NCI-H1694 treated with DMSO at 0.1 percent for 48 hours (cell line): ENCODE data around the gene SLCO4A1.
A peak's percentile ranks its signal among the peaks of the same experiment; 100 is the strongest.

Source experiments
- DNase-seq: peaks from one replicate; lab custom pipeline; 2025; lab: John Stamatoyannopoulos, UW

Gene SLCO4A1, protein sequence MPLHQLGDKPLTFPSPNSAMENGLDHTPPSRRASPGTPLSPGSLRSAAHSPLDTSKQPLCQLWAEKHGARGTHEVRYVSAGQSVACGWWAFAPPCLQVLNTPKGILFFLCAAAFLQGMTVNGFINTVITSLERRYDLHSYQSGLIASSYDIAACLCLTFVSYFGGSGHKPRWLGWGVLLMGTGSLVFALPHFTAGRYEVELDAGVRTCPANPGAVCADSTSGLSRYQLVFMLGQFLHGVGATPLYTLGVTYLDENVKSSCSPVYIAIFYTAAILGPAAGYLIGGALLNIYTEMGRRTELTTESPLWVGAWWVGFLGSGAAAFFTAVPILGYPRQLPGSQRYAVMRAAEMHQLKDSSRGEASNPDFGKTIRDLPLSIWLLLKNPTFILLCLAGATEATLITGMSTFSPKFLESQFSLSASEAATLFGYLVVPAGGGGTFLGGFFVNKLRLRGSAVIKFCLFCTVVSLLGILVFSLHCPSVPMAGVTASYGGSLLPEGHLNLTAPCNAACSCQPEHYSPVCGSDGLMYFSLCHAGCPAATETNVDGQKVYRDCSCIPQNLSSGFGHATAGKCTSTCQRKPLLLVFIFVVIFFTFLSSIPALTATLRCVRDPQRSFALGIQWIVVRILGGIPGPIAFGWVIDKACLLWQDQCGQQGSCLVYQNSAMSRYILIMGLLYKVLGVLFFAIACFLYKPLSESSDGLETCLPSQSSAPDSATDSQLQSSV

DNA sequence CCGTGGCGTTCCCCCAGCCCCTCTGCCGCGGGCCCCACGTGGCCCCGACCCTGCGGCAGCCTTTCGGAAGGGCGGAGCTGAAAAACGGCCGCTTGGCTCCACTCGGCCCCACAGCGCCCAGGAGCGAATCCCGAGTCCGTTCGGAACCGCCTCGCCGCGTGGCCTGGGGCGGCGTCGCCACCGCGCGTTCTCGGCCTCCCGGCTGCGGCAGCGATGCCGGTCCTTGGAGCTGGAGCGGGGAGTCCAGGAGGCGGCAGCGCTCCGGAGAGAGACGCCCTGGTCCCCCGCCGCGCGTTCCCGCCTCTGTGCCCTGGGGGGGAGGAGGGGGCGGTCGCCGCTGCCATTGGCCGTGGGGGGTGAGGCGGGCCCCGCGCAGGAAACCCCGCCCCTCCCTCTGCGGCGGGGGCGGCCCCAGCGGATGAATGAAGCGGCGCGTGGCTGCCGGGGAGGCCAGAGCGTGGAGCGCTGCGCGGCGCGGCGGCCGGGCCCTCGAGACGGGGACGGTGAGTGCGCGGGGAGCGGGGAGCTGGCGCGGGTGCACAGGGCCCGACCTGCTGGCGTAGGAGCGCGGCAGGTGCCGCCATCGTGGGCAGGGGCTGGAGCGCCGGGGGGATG, at the start of gene SLCO4A1:
SLCO4A1 (plus strand) TSS at position 453 of the 615 bp plus-strand sequence. CDS start 13,952 bp downstream, outside the sequence.
- DNase-seq, result peak; percentile 56

- no peak for DNase-seq
Observed at GRCh38 chr20:62592506-62593177, 49.7 kb upstream of the SLCO4A1 start.

DNA sequence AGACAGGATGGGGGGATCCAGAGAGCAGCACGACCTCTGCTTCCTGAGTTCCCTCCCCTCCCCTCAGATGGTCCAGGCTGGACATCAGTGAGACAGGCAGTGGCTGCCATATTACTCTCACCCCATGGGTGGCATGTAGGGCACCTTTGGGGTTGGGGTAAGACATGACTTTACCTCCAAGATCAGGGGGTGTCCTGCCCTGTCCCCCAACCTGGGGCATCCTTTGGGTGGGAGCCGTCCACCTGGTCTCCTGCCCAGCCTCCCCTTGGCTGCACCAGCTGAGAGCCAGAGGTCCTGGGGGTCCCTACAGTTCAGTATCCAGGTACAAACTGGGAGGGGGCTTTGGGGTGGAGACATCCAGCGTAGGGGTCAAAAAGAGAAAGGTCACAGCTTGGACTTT, 48.7 kb upstream of the SLCO4A1 start:
- no peak for DNase-seq

GRCh38 chr20:62595069-62595468, 47.2 kb upstream of the SLCO4A1 start:
- no peak for DNase-seq

GRCh38 chr20:62595491-62595890, 46.8 kb upstream of the SLCO4A1 start:
- no peak for DNase-seq

DNA sequence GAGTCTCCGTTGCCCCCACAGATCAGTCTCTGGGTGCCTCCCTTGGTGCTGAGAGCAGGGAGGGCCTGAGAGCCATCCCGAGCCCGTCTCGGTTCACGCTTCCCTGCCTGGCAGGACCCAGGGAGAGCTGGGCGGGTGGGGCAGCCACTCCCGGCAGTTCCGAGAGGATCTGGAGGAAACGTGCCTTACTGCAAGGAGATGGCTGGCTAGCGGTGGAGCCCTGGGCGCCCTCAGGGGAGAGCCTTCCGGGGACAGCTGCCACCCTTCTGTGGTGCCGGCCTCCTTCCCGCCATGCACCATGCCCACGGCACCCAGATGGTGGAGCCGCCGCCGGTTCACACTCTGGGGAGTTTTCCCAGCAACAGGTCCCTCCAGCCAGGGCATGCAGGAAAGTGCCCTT, 45.8 kb upstream of the SLCO4A1 start:
- no peak for DNase-seq

DNA sequence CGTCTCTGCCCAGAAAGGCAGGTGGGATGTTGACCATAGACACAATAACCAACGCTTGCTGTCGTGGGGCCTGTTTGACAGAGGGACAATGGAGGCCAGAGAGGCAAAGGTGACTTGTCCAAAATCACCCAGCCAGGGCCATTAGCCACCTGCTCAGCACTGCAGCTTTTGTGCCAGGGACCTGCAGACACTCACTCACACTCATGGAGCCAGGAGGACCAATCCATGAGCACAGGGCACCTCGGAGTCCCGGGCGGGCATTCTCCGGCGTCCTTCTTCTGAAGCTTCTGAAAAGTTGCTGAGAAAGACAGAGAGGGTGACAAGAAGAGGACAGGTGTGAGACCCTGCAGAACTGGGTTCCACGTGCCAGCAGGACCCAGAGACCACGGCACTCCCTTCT, 45.4 kb upstream of the SLCO4A1 start:
- DNase-seq, result no peak

GRCh38 chr20:62597416-62598115, 44.7 kb upstream of the SLCO4A1 start:
- DNase-seq, result no peak

DNA sequence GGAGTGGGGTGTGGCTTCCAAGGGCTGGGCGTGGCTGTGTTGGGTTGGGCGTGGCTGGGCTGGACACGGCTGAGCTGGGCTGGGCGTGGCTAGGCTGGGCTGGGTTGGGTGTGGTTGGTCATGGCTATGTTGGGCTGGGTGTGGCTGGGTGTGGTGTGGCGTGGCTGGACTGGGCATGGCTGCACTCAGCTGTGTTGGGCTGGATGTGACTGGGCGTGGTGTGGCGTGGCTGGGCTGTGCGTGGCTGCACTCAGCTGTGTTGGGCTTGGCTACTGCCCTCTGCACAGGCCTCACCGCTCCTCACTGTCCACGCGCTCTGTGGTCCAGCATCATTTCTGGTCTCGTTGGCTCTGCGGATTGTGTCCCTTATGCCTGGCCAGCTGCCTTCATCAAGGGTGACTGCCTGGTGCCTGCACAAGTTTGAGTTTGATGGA, 43.5 kb upstream of the SLCO4A1 start:
- DNase-seq, result no peak

- DNase-seq, result no peak
Observed at GRCh38 chr20:62599216-62600110, 42.8 kb upstream of the SLCO4A1 start.

DNA sequence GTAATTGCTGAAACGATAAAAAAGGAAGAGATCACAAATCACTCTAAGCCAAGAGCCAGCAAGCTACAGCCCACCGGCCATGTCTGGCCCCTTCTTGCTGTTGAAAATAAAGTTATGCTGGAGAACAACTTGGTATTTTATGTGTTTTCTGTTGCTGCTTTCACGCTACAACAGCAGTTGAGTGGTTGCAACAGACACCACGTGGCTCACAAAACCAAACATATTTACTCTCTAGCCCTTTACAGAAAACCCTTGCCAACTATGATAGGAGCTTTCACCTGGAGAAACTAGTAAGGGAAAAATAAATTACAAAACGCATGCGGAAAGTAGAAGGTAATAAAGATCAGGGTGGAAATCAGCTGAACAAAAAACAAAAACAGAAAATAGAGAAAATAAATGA, 41.1 kb upstream of the SLCO4A1 start:
- DNase-seq, result no peak

DNA sequence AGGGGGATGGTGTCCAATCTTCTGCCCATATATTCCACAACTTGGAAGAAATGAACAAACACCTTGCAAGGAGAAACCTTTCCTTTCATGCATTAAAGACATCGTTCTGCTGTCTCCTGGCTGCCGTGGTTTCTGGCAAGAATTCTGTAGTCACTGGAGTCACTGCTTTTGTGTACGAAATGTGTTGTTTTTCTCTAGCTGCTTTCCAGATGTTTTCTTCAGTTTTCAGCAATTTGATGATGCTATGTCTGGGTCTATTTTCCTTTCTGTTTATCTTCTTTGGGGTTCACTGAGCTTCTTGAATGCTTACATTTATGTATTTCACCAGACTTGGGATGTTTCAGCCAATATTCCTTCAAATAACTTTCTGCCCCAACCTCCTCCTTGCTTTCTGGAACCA, 40.6 kb upstream of the SLCO4A1 start:
- DNase-seq, result no peak

- no peak for DNase-seq
Observed at GRCh38 chr20:62602550-62602949, 39.8 kb upstream of the SLCO4A1 start.

- peak; percentile 29 for DNase-seq
Observed at GRCh38 chr20:62603021-62603906, 39.0 kb upstream of the SLCO4A1 start.

GRCh38 chr20:62603907-62604785, 38.2 kb upstream of the SLCO4A1 start:
- DNase-seq, result no peak

DNA sequence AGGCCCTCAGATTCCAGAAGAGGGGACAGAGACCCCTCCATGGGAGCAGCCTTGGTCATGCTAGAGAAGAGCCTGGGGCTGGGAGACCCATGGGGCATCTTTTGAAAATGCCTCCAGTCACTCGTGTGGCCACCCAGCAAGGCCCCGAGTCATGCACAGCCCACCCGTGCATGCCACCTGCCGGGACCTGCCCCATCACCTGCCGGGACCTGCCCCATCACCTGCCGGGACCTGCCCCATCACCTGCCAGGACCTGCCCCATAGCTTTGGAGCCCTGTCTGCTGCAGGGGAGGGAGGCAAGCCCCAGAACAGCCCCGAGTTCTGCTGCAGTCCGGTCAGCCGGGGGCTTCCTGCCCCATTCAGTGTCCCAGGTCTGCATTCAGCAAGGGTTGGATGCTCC, 37.5 kb upstream of the SLCO4A1 start:
- no peak for DNase-seq

DNA sequence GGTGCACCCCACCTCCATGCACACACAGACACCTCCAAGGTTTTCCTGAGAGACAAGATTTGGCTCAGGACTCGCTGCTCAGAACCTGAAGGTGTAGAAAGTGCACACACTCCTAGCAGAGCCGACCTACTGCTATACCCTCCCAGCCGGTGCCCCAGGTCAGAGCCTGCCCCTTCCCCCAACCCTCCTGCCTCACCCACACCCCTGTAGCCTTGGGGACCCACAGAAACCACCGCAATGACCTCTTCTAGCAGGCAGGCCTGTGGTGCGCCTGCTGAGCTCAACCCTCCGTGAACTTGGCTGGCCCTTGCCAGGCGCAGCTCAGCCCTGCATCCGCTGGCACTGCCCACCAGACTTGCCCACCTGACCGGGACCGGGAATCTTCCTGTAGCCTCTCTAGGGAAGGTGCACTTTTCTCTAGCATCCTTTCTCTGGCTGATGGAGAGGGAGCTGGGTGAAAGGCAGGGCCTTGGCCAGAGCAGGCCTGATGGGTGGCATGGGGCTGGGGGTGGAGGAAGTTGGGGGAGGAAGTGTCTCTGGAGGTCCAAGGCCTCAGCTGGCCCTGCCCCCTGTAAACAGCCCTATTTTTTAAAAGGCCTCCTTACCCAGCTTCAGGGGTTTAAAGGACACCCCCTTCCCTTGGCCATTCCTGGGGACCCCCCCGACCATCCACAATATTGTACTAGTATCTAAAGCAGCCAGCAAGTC, 36.9 kb upstream of the SLCO4A1 start:
- no peak for DNase-seq

DNA sequence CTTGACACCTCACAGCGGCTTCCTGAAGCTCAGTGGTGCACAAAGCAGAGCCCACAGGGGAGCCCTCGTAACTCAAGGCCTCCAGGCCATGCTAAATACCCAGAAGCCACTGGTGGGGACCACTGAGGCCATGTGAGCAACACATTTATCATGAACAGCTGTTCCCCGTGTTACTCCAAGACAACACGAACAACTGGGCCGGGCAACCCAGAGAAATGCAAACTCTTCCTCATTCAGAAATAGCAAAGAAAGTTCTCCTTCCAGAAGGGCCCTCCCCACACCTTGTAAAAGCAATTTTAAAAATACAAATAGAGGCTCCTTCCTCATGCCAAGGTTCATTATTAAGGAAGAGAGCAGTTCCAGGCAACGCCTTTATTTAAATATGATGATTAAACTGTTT, 36.3 kb upstream of the SLCO4A1 start:
- no peak for DNase-seq
